Colonic mucosa (tissue), 4 donors: ENCODE data around the gene CFAP251. TPM values are rescaled to one million over a fixed set of nuclear protein-coding genes. Genes with fewer than 3 reads are reported as not detected.

Source experiments
- DNase-seq: peaks from one replicate; pipeline ENCODE4 v3.0.0-alpha.2; 2020
- H3K27ac ChIP-seq: fragments of 200-600 bp; one replicate; pipeline ENCODE4 v1.8.0; 2021
- H3K27me3 ChIP-seq: fragments of 200-600 bp; one replicate; pipeline ENCODE4 v1.8.0; 2021
- H3K36me3 ChIP-seq: fragments of 200-600 bp; one replicate; pipeline ENCODE4 v1.8.0; 2021
- H3K4me1 ChIP-seq: fragments of 200-600 bp; one replicate; pipeline ENCODE4 v1.8.0; 2021; ENCODE audit warnings: mild to moderate bottlenecking
- H3K4me3 ChIP-seq: fragments of 200-600 bp; one replicate; pipeline ENCODE4 v1.8.0; 2021
- H3K9ac ChIP-seq, 2 donors: one replicate each; pipeline ENCODE4 v1.7.0; 2013; ENCODE audit warnings: control low read depth in 2 of 2, low read depth in 2 of 2, low read length in 2 of 2
- H3K9me3 ChIP-seq: fragments of 200-600 bp; one replicate; pipeline ENCODE4 v1.8.0; 2021
- intact Hi-C: fragments of 100-400 bp; cut with DNase I; formaldehyde crosslinking; loops from one replicate; pipeline ENCODE4 v1.14.1; 2022
- total RNA-seq, 2 donors: library from RNA; stranded (reverse); fragmentation: NEBNext Ultra II Directional in 1 of 2; extraction: Animal tissue kit (Norgen Biotek cat#: 25700) in 1 of 2; gene quantifications; one replicate each; pipeline ENCODE4 v1.2.1, GENCODE V29; 2021
- TF ChIP-seq, protein P1 (sequence below): fragments of 200-600 bp; IDR thresholded peaks from one replicate; pipeline ENCODE4 v1.8.0; 2022; ENCODE audit warnings: antibody characterized with exemption, mild to moderate bottlenecking
- donor health status: healthy.
- donor health status: DM: no; HTN: no; CAD: no.
- donor health status: DM: no; HTN: no; CAD: no.

The CFAP251 gene
- total RNA-seq, 2 donors from 2014 or later: 0.64 to 0.93 TPM

DNA sequence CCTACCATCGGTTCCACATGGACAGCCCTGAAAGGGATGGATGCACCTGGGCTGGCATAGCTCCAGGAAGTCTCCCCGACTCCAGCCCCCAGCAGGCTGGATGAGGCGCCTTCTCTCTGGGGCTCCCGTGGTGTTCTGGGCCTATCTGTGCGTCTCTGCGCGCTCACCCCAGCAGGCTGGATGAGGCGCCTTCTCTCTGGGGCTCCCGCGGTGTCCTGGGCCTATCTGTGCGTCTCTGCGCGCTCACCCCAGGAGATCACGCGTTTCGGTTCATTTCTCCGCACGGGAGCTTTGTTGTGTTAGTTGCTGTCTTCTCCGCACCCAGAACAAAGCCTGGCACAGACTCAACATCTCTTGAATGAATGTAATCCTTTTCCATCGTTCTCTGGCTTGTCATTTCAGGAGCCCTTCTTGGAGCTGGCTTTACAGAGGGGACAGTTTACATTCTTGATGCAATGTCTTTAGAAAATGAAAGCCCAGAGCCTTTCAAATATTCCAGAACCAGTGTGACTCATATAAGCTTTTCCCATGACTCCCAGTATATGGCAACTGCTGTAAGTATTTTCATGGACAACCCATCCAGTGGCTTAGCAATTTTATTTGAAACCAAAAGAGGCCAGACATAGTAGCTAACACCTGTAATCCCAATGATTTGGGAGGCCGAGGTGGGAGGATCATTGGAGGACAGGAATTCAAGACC lies 40.3 kb downstream of the CFAP251 start:
- no peak for DNase-seq
- Histone ChIP-seq H3K4me3 (no peak overlapping the region), H3K9me3 (no peaks in the 10 kb centered on the region), H3K4me1 (no peaks in the 10 kb centered on the region), H3K9ac (no peak overlapping the region), H3K27me3 (no peaks in the 10 kb centered on the region), H3K27ac (no peak overlapping the region), H3K36me3 (no peaks in the 10 kb centered on the region)
- TF ChIP-seq, protein P1, sequence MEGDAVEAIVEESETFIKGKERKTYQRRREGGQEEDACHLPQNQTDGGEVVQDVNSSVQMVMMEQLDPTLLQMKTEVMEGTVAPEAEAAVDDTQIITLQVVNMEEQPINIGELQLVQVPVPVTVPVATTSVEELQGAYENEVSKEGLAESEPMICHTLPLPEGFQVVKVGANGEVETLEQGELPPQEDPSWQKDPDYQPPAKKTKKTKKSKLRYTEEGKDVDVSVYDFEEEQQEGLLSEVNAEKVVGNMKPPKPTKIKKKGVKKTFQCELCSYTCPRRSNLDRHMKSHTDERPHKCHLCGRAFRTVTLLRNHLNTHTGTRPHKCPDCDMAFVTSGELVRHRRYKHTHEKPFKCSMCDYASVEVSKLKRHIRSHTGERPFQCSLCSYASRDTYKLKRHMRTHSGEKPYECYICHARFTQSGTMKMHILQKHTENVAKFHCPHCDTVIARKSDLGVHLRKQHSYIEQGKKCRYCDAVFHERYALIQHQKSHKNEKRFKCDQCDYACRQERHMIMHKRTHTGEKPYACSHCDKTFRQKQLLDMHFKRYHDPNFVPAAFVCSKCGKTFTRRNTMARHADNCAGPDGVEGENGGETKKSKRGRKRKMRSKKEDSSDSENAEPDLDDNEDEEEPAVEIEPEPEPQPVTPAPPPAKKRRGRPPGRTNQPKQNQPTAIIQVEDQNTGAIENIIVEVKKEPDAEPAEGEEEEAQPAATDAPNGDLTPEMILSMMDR: no peak
- intact Hi-C loops: no loop called here

DNA sequence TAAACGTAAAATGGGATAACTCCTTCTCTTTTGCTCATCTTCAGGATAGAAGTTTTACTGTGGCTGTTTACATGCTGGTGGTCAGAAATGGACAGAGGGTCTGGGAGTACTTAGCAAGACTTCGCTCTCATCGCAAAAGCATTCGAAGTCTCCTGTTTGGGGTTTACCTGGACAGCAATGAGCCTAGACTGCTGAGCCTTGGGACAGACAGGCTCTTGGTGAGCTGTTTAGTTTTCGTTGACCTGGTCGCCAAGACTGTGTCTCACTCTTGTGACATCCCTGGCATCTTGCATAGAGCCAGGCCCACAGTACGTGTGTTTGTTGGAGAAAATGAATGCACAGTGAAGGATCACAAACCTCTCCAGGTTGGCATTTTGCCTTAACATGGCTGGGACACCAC lies 42.1 kb downstream of the CFAP251 start:
- H3K9ac ChIP-seq: no peak overlapping the region
- TF ChIP-seq, protein P1: no peak
- DNase-seq: no peak
- H3K4me1 ChIP-seq: no peaks in the 10 kb centered on the region
- no peak overlapping the region for H3K27ac ChIP-seq
- no peaks in the 10 kb centered on the region for H3K9me3 ChIP-seq
- H3K4me3 ChIP-seq: no peak overlapping the region
- intact Hi-C loops: no loop called here
- no peaks in the 10 kb centered on the region for H3K36me3 ChIP-seq
- H3K27me3 ChIP-seq: no peaks in the 10 kb centered on the region

DNA sequence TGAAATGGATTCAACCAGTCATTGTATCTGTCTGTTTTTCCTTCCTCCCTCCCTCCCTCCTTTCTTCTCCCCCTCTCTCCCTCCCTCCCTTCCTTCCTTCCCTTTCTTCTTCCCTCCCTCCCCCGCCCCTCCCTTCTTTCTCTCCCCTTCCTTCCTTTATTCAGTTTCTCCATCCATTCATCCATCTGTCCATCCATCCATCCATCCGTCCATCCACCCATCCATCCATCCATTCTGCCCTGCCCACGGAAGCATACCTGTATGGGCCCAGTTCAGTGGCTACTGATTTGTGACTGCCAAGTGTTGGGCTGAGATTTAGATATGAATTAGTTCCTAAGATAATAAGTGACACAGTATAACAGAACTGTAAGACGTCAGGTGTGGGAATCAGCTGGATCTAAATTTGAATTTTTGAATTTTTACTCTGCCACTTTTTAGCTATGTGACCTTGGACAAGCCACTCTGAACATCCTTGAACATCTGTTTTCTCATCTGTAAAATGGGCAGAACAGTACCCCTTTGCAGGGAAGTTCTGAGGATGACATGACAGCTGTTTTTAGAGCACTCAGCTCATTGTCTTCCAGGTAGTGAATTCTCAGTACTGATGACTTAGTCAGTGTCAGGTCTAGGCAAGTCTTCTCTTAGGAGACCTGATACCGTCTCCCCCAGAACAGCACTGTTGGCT lies 42.9 kb downstream of the CFAP251 start:
- Histone ChIP-seq H3K9me3 (no peaks in the 10 kb centered on the region), H3K9ac (no peak overlapping the region), H3K27me3 (no peaks in the 10 kb centered on the region), H3K4me3 (no peak overlapping the region), H3K4me1 (no peaks in the 10 kb centered on the region), H3K27ac (no peak overlapping the region), H3K36me3 (no peaks in the 10 kb centered on the region)
- DNase-seq: no peak
- intact Hi-C loops: no loop called here
- TF ChIP-seq, protein P1: no peak

DNA sequence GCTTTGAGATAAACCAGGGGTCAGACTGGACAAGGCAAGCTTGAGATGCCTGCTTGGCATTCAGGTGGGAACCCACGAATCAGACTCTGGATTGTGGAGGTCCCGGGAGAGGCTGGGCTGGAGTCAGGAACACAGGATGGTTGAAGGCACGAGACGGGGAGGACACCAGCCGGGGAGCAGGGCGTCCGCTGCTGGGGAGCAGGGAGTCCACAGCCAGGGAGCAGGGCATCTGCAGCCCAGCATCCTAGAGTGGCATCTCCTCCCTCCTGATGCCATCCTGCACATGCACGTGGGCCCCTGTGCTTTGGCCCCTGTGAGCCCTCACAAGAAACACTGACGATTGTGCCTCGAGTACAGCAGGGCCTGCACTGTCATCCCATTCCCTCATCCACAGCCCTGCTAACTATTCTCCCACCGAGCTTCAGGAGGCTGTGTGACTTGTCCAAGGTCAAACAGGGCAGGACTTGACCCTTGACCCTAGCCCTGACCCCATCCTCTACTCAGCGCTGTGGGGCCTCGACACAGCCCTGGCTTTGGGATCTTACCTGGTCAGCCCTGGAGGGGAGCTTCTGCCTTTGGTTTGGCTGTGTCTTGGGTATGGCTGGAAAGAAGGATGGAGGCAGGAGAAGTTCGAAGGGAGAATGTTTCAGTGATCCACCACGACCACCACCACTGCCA lies 45.1 kb downstream of the CFAP251 start:
- Histone ChIP-seq H3K27ac (no peak overlapping the region), H3K9ac (no peak overlapping the region), H3K9me3 (no peaks in the 10 kb centered on the region), H3K36me3 (no peaks in the 10 kb centered on the region), H3K4me3 (no peak overlapping the region), H3K4me1 (no peaks in the 10 kb centered on the region), H3K27me3 (no peaks in the 10 kb centered on the region)
- DNase-seq: no peak
- intact Hi-C loops: no loop called here
- TF ChIP-seq, protein P1: no peak

DNA sequence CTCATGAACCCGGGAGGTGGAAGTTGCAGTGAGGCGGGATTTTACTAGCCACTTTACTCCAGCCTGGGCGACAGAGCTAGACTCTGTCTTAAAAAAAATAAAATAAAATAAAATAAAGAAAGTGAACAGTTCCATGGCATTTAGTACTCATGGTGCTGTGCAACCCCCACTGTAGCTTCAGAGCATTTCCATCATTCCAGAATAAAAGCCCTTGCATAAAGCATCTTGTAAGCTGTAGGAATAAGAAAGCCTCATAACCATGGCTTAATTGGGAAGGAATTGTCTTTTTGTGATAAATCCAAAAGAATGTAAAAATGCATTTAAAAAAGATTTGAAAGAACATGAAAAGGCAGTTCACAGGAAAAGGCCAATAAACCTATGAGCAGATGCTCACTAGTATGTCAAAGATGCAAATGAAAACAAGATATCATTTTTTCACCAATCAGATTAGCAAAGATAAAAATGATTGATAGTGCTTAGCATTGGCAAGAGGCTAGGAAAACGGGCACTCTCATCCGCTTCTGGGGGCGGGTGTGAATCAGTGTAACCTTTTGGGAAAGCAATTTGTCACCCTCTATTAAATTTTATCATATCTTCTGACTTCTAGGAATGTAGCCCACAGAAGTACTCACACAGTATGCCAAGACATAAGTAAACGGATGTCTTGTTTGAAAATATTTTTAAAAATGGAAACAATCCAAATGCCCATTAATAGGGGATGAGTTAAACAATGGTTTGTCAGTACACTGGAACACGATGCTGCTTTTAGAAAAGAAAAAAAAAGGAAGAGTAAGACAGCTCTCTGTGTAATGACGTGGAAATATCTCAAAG lies 46.6 kb downstream of the CFAP251 start:
- TF ChIP-seq, protein P1: no peak
- no peak overlapping the region for H3K9ac ChIP-seq
- intact Hi-C loops: no loop called here
- H3K4me1 ChIP-seq: no peaks in the 10 kb centered on the region
- H3K27me3 ChIP-seq: no peaks in the 10 kb centered on the region
- H3K36me3 ChIP-seq: no peaks in the 10 kb centered on the region
- no peak overlapping the region for H3K27ac ChIP-seq
- H3K9me3 ChIP-seq: no peaks in the 10 kb centered on the region
- no peak overlapping the region for H3K4me3 ChIP-seq
- no peak for DNase-seq
